ENCODE data around the gene BDH1. TPM values are rescaled to one million over a fixed set of nuclear protein-coding genes. Genes with fewer than 3 reads are reported as not detected.

The BDH1 gene
- total RNA-seq, 2 donors from 2014 or later = 4.0 to 48.3 TPM

DNA sequence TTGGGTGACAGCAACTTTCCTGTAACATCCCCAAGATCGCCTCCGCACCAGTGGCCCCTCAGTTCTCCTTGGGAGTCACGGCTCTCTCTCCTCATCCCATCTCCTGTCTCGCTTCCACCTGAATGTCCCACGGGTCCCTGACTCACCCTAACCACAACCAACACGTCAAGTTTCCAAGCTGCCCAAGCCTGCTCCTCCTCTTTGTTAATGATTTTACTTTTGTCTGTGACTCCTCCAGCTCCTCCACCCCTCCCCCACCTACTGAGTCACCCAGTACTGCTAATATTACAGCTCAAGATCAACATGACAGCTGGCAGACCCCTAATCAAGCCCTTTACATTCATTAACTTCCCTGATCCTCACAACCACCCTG is 39.3 kb downstream of the BDH1 start:
- H3K4me3 ChIP-seq = no peak overlapping the region
- H3K27ac ChIP-seq = no peak overlapping the region
- TF ChIP-seq, protein P1, sequence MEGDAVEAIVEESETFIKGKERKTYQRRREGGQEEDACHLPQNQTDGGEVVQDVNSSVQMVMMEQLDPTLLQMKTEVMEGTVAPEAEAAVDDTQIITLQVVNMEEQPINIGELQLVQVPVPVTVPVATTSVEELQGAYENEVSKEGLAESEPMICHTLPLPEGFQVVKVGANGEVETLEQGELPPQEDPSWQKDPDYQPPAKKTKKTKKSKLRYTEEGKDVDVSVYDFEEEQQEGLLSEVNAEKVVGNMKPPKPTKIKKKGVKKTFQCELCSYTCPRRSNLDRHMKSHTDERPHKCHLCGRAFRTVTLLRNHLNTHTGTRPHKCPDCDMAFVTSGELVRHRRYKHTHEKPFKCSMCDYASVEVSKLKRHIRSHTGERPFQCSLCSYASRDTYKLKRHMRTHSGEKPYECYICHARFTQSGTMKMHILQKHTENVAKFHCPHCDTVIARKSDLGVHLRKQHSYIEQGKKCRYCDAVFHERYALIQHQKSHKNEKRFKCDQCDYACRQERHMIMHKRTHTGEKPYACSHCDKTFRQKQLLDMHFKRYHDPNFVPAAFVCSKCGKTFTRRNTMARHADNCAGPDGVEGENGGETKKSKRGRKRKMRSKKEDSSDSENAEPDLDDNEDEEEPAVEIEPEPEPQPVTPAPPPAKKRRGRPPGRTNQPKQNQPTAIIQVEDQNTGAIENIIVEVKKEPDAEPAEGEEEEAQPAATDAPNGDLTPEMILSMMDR (IDR thresholded peaks at IDR 0.05) = no peak
- H3K4me1 ChIP-seq = no peaks in the 10 kb centered on the region
- H3K27me3 ChIP-seq = no peaks in the 10 kb centered on the region
- DNase-seq (ENCODE audit: low spot score) = no peak
- no peaks in the 10 kb centered on the region for H3K9me3 ChIP-seq
- no peaks in the 10 kb centered on the region for H3K36me3 ChIP-seq

DNA sequence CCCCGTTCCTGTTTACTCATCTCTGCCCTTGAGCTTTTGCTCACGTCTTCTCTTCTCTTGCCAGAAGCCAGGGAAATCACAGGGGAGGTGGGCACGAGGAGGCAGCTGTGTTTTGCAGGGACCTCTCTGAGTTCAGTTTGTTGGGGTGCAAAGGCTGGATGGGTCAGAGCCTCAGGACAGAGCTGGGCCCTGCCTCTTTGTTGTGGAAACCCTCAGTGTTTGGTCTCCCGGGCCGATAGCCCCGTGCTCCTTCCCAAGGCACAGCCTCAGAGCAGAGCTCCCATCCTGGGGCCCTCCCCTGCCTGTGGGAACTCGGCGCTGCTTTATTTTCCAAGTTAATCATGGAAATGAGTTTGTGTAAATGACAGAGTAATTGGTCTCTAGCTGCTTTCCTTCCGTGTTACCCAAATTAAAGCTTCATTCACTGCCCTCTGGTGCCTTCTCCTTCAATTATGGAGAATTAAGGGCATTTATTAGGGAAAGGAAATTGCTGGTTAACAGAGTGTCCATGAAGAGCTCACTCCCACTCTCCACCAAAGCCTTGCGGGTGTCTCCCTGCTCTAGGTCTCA is 40.9 kb downstream of the BDH1 start:
- TF ChIP-seq, protein P1 (IDR thresholded peaks at IDR 0.05) = no peak
- H3K27ac ChIP-seq = no peak overlapping the region
- no peaks in the 10 kb centered on the region for H3K27me3 ChIP-seq
- no peaks in the 10 kb centered on the region for H3K4me1 ChIP-seq
- H3K9me3 ChIP-seq = no peaks in the 10 kb centered on the region
- no peaks in the 10 kb centered on the region for H3K36me3 ChIP-seq
- no peak overlapping the region for H3K4me3 ChIP-seq
- DNase-seq (ENCODE audit: low spot score) = no peak

DNA sequence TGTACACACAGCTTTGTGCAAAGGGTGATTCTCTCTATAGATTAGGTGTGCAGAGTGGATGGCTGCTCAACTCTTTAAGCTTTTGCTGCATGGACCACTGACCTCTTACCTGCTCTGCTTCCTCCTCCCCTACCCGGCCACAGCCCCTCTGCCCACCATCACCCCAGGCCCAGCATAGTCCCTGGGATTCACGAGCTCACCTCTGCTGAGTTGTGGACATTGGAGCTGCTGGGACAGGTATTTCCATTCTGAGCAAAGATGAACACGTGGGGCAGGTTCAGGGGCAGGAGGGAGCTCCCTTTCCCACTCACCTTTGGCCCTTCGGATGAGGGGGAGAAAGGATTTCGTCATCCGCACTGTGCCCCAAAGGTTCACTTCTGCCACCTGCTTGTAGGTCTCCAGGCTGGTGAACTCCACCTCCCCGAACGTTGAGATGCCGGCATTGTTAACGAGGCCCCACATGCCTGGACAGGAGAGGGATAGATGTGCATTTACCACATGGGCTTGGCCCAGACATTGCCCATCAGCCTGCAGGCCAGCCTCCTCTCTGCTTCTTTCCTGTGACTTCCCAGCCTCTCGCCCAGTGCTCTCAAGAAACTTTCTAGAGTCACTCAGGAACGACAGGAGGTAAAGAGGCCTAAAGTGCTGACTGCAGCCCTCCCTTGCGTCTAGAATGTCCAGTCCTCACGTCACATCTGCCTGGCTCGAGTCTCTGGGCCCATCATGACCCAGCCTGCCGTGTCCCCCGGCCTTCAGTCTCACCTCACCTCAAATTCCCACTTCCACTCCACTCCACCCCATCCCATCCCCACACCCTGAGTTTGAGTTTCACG is 41.6 kb downstream of the BDH1 start:
- Histone ChIP-seq H3K36me3 (no peaks in the 10 kb centered on the region), H3K4me3 (no peak overlapping the region), H3K27ac (no peak overlapping the region), H3K27me3 (no peaks in the 10 kb centered on the region), H3K9me3 (no peaks in the 10 kb centered on the region), H3K4me1 (no peaks in the 10 kb centered on the region)
- DNase-seq (ENCODE audit: low spot score) = no peak
- TF ChIP-seq, protein P1 (IDR thresholded peaks at IDR 0.05) = no peak

DNA sequence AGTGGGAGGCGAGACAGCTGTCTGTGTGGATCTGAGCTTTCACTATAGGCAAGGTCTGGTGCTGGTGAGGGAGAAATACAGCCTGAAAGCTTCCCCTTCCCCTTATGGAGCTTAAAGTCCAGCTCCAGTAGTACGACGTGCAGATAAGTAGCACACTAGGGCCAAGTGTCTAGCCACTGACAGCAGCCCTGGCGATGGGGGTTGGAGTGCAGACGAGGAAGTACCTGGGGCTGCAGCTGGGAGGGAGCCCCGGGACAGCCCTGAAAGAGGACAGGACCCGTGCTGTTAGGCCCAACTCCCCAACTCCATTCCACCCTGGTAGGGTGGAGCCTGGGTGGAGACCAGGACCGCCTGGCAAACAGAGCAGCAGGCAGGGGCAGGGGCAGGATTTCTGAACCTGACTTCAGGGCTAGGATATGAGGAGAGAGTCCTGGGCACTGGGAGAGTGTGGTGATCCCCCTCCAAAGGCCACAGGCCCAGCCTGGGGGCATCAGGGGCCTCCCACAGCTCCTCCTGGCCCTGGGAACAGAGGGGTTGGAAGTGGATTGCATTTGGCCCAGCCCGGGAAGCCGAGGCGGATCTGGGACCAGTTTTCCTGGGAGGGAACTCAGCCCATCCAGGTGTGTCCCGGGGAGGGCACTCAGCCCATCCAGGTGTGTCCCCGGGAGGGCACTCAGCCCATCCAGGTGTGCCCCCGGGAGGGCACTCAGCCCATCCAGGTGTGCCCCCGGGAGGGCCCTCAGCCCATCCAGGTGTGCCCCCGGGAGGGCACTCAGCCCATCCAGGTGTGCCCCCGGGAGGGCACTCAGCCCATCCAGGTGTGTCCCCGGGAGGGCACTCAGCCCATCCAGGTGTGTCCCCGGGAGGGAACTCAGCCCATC is 42.8 kb downstream of the BDH1 start:
- DNase-seq (ENCODE audit: low spot score) = no peak

DNA sequence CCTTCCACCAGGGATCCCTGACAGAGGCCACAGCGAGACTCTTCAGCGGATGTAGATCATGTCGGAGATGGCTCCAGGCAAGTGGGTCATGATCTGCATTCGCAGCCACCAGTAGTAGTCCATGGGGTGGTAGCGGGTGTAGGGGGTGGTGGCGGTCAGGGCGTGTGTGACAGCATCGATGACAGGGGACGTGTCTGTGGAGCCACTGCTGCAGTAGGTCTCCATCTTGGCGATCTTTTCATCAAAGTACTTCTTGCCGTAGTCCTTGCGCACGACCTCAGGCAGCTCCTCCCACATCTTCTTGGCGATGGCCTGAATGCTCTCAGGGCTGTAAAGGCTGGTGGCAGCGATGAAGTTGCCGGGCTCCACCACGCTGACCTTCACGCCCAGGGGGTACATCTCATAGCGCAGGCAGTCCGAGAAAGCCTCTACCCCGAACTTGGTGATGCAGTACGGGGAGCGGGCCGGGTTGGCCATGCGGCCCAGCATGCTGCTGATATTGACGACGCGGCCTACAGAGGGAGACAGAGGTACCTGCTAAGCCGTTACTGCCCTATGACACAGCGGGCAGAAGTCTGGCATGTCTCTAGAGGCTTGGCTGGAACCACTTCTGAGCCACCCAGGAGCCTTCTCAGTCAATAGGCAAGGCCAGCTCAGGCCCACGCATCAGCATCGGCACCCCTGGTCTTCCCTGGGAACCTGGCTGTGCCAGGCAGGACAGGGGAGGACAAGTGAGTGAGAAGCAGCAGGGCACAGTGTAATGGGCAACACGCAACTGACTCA is 43.7 kb downstream of the BDH1 start:
- Histone ChIP-seq H3K4me3 (no peak overlapping the region), H3K27me3 (no peaks in the 10 kb centered on the region), H3K4me1 (no peaks in the 10 kb centered on the region), H3K27ac (no peak overlapping the region), H3K36me3 (no peaks in the 10 kb centered on the region), H3K9me3 (no peaks in the 10 kb centered on the region)
- DNase-seq (ENCODE audit: low spot score) = no peak
- TF ChIP-seq, protein P1 (IDR thresholded peaks at IDR 0.05) = no peak

More for the DNA sequence above, 42.8 kb downstream of the BDH1 start:
- no peaks in the 10 kb centered on the region for H3K36me3 ChIP-seq
- H3K4me1 ChIP-seq = no peaks in the 10 kb centered on the region
- TF ChIP-seq, protein P1 (IDR thresholded peaks at IDR 0.05) = no peak
- H3K4me3 ChIP-seq = no peak overlapping the region
- H3K9me3 ChIP-seq = no peaks in the 10 kb centered on the region
- no peak overlapping the region for H3K27ac ChIP-seq
- no peaks in the 10 kb centered on the region for H3K27me3 ChIP-seq

All from right atrium auricular region (tissue), 2 donors.